ENCODE results near the gene PTPN5.
"Not testable (repeated sequence)": the region's sequence is repeated elsewhere in the genome, so short reads cannot be mapped to it uniquely, and the experiment has no call there.

PTPN5 gene

DNA sequence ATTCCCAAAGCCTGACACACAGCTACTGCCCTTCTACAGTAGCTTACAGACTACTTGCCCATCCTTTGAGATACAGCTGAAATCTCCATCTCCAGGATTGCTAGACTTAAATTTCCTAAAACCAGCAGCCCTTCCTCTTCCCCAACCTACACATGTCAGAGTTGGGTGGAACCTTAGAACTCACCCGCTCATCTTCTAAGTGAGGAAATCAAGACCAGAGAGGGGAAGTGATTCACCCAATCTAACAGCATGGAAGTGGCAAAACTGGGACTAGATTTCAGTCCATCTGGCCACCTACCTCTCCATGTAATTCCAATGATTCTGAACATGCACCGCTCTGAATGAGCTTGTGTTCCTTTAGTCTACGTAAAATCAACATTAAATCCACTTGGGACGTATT, 94.0 kb downstream of the PTPN5 start:
- H3F3A ChIP-seq (ENCODE audit: insufficient read depth, low read length): no peaks in the 10 kb centered on the region
- H3K4me3 ChIP-seq (ENCODE audit: low read length): no peak overlapping the region
- 0 out of 2 replicates have a peak, but pooled peaks cover 4% of the 10 kb centered on the region for H3K27me3 ChIP-seq (replicated peaks; ENCODE audit: insufficient read depth, low read length)
- no peaks in the 10 kb centered on the region for H3K36me3 ChIP-seq (replicated peaks; ENCODE audit: insufficient read depth, low read length)
- H3K4me1 ChIP-seq (ENCODE audit: low read length): peaks cover 7% of the 10 kb centered on the region; the same call in 1 of the 2 replicates
- H3K27ac ChIP-seq (ENCODE audit: low read length): no peak overlapping the region
- no peak overlapping the region for H3K4me2 ChIP-seq (ENCODE audit: low read depth, low read length)
- H3K79me2 ChIP-seq (ENCODE audit: low read length): no peaks in the 10 kb centered on the region
- no peaks in the 10 kb centered on the region for H4K20me1 ChIP-seq (ENCODE audit: insufficient read depth, low read length)
- no peaks in the 10 kb centered on the region for H3K9me2 ChIP-seq (replicated peaks; ENCODE audit: insufficient read depth, low read length)
- H2AFZ ChIP-seq (ENCODE audit: low read length): no peak overlapping the region
- H3K9me3 ChIP-seq (replicated peaks; ENCODE audit: insufficient read depth, low read length): no peaks in the 10 kb centered on the region
- no peak for DNase-seq
- no peak overlapping the region for H3K9ac ChIP-seq (ENCODE audit: low read length)
- no peak for TF ChIP-seq EZH2phosphoT487 (IDR thresholded peaks at IDR 0.05; ENCODE audit: low read length)
- TF ChIP-seq, protein P1, sequence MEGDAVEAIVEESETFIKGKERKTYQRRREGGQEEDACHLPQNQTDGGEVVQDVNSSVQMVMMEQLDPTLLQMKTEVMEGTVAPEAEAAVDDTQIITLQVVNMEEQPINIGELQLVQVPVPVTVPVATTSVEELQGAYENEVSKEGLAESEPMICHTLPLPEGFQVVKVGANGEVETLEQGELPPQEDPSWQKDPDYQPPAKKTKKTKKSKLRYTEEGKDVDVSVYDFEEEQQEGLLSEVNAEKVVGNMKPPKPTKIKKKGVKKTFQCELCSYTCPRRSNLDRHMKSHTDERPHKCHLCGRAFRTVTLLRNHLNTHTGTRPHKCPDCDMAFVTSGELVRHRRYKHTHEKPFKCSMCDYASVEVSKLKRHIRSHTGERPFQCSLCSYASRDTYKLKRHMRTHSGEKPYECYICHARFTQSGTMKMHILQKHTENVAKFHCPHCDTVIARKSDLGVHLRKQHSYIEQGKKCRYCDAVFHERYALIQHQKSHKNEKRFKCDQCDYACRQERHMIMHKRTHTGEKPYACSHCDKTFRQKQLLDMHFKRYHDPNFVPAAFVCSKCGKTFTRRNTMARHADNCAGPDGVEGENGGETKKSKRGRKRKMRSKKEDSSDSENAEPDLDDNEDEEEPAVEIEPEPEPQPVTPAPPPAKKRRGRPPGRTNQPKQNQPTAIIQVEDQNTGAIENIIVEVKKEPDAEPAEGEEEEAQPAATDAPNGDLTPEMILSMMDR (IDR thresholded peaks at IDR 0.05; ENCODE audit: low read length): no peak
- TF ChIP-seq EZH2 (optimal IDR thresholded peaks at IDR 0.05; ENCODE audit: low read depth, low read length): no peak

- Histone ChIP-seq H3K9me3 (replicated peaks; ENCODE audit: insufficient read depth, low read length) (no peaks in the 10 kb centered on the region), H3F3A (ENCODE audit: insufficient read depth, low read length) (no peaks in the 10 kb centered on the region), H2AFZ (ENCODE audit: low read length) (no peak overlapping the region), H3K4me3 (ENCODE audit: low read length) (no peak overlapping the region), H3K27me3 (replicated peaks; ENCODE audit: insufficient read depth, low read length) (0 out of 2 replicates have a peak, but pooled peaks cover 4% of the 10 kb centered on the region), H3K9ac (ENCODE audit: low read length) (no peak overlapping the region), H3K9me2 (replicated peaks; ENCODE audit: insufficient read depth, low read length) (no peaks in the 10 kb centered on the region), H3K36me3 (replicated peaks; ENCODE audit: insufficient read depth, low read length) (no peaks in the 10 kb centered on the region), H4K20me1 (ENCODE audit: insufficient read depth, low read length) (no peaks in the 10 kb centered on the region), H3K4me1 (ENCODE audit: low read length) (peaks cover 9% of the 10 kb centered on the region), H3K79me2 (ENCODE audit: low read length) (no peaks in the 10 kb centered on the region), H3K27ac (ENCODE audit: low read length) (no peak overlapping the region), H3K4me2 (ENCODE audit: low read depth, low read length) (no peak overlapping the region)
- no peak for DNase-seq
- TF ChIP-seq EZH2 (optimal IDR thresholded peaks at IDR 0.05; ENCODE audit: low read depth, low read length): no peak
- no peak for TF ChIP-seq EZH2phosphoT487 (IDR thresholded peaks at IDR 0.05; ENCODE audit: low read length)
- TF ChIP-seq, protein P1 (IDR thresholded peaks at IDR 0.05; ENCODE audit: low read length): no peak
Measured at GRCh38 chr11:18696638-18697225, 94.9 kb downstream of the PTPN5 start.

- no peak overlapping the region for H3K9ac ChIP-seq (ENCODE audit: low read length)
- no peak overlapping the region for H3K4me2 ChIP-seq (ENCODE audit: low read depth, low read length)
- peaks cover 12% of the 10 kb centered on the region for H3K4me1 ChIP-seq (ENCODE audit: low read length)
- no peaks in the 10 kb centered on the region for H3K9me3 ChIP-seq (replicated peaks; ENCODE audit: insufficient read depth, low read length)
- H3K27ac ChIP-seq (ENCODE audit: low read length): no peak overlapping the region
- no peaks in the 10 kb centered on the region for H3K79me2 ChIP-seq (ENCODE audit: low read length)
- H3K9me2 ChIP-seq (replicated peaks; ENCODE audit: insufficient read depth, low read length): no peaks in the 10 kb centered on the region
- no peaks in the 10 kb centered on the region for H4K20me1 ChIP-seq (ENCODE audit: insufficient read depth, low read length)
- H3K27me3 ChIP-seq (replicated peaks; ENCODE audit: insufficient read depth, low read length): no peaks in the 10 kb centered on the region
- H3K36me3 ChIP-seq (replicated peaks; ENCODE audit: insufficient read depth, low read length): no peaks in the 10 kb centered on the region
- TF ChIP-seq, protein P1 (IDR thresholded peaks at IDR 0.05; ENCODE audit: low read length): no peak
- TF ChIP-seq EZH2phosphoT487 (IDR thresholded peaks at IDR 0.05; ENCODE audit: low read length) (no peak), EZH2 (optimal IDR thresholded peaks at IDR 0.05; ENCODE audit: low read depth, low read length) (no peak)
- no peaks in the 10 kb centered on the region for H3F3A ChIP-seq (ENCODE audit: insufficient read depth, low read length)
- DNase-seq: no peak
- no peak overlapping the region for H3K4me3 ChIP-seq (ENCODE audit: low read length)
- no peak overlapping the region for H2AFZ ChIP-seq (ENCODE audit: low read length)
Measured at GRCh38 chr11:18692941-18693760, 98.4 kb downstream of the PTPN5 start.

GRCh38 chr11:18691467-18692140, 100.0 kb downstream of the PTPN5 start:
- H4K20me1 ChIP-seq (ENCODE audit: insufficient read depth, low read length); H3K36me3 ChIP-seq (replicated peaks; ENCODE audit: insufficient read depth, low read length); H3K9ac ChIP-seq (ENCODE audit: low read length); H3K4me2 ChIP-seq (ENCODE audit: low read depth, low read length); H3K9me3 ChIP-seq (replicated peaks; ENCODE audit: insufficient read depth, low read length); H3K4me3 ChIP-seq (ENCODE audit: low read length); DNase-seq; H2AFZ ChIP-seq (ENCODE audit: low read length); H3K27ac ChIP-seq (ENCODE audit: low read length); H3F3A ChIP-seq (ENCODE audit: insufficient read depth, low read length); H3K79me2 ChIP-seq (ENCODE audit: low read length); H3K27me3 ChIP-seq (replicated peaks; ENCODE audit: insufficient read depth, low read length); H3K9me2 ChIP-seq (replicated peaks; ENCODE audit: insufficient read depth, low read length): not testable (repeated sequence)
- peaks cover 12% of the 10 kb centered on the region for H3K4me1 ChIP-seq (ENCODE audit: low read length)
